PC-3 (cell line): ENCODE measurements around the gene CHURC1. TPM values are rescaled to one million over a fixed set of nuclear protein-coding genes. Genes with fewer than 3 reads are reported as not detected.
A peak's percentile ranks its signal among the peaks of the same experiment; 100 is the strongest.

Experiments
- ATAC-seq: fragments of 200-7000 bp; cut with Tn5 transposase; 2 replicates; pipeline ENCODE4 v1.9.1; 2020; ENCODE audit warnings: mild to moderate bottlenecking, moderate library complexity
- BruUV-seq: library from RNA; stranded (reverse); fragments of 400-500 nt; replicated peaks from 2 replicates; lab custom pipeline; 2021; lab: Mats Ljungman, UMichigan
- CTCF ChIA-PET: fragments of 300-600 bp; sonication (Branson Sonifier 250); formaldehyde crosslinking; loops from one replicate; lab custom pipeline; 2022; ENCODE audit warnings: antibody characterized with exemption; lab: Charles Lee
- POLR2A ChIA-PET: fragments of 300-600 bp; sonication (Branson Sonifier 250); formaldehyde crosslinking; loops from one replicate; lab custom pipeline; 2022; ENCODE audit warnings: antibody characterized with exemption; ENCODE audit not compliant: unreplicated experiment; lab: Charles Lee
- DNase-seq: peaks from one replicate; pipeline ENCODE4 v3.0.0-alpha.2; 2015
- H2AFZ ChIP-seq: fragments of 300-600 bp; sonication (generic); 2 replicates; pipeline ENCODE4 v1.6.0; 2016; ENCODE audit warnings: antibody characterized with exemption, low read length
- H3F3A ChIP-seq: fragments of 300-600 bp; sonication (generic); one replicate; pipeline ENCODE4 v1.6.0; 2017; ENCODE audit warnings: antibody characterized with exemption, low read length, control low read depth, mild to moderate bottlenecking; ENCODE audit not compliant: unreplicated experiment
- H3K27ac ChIP-seq: fragments of 300-600 bp; sonication (generic); 2 replicates; pipeline ENCODE4 v1.5.1; 2016; ENCODE audit warnings: mild to moderate bottlenecking, low read length
- H3K27me3 ChIP-seq: fragments of 300-600 bp; sonication (generic); 2 replicates; pipeline ENCODE4 v1.6.1; 2016; ENCODE audit warnings: low read length, mixed read lengths
- H3K36me3 ChIP-seq: fragments of 300-600 bp; sonication (generic); 2 replicates; pipeline ENCODE4 v1.6.1; 2016; ENCODE audit warnings: low read depth, mixed run types, low read length, mixed read lengths
- H3K4me1 ChIP-seq: fragments of 300-600 bp; sonication (generic); 2 replicates; pipeline ENCODE4 v1.5.1; 2016; ENCODE audit warnings: low read length; ENCODE audit not compliant: insufficient read depth
- H3K4me2 ChIP-seq: fragments of 300-600 bp; sonication (generic); 2 replicates; pipeline ENCODE4 v1.6.0; 2016; ENCODE audit warnings: low read length
- H3K4me3 ChIP-seq: fragments of 300-600 bp; sonication (generic); 2 replicates; pipeline ENCODE4 v1.5.1; 2016; ENCODE audit warnings: mild to moderate bottlenecking, low read length, mixed read lengths
- H3K79me2 ChIP-seq: fragments of 300-600 bp; sonication (generic); 2 replicates; pipeline ENCODE4 v1.6.1; 2017; ENCODE audit warnings: low read length, mixed read lengths
- H3K9ac ChIP-seq: fragments of 300-600 bp; sonication (generic); 2 replicates; pipeline ENCODE4 v1.6.0; 2016; ENCODE audit warnings: mild to moderate bottlenecking, low read length
- H3K9me2 ChIP-seq: fragments of 300-600 bp; sonication (generic); replicated peaks from 2 replicates; pipeline ENCODE4 v1.6.1; 2016; ENCODE audit warnings: mixed run types, low read length, mixed read lengths
- H3K9me3 ChIP-seq: fragments of 300-600 bp; sonication (generic); 2 replicates; pipeline ENCODE4 v1.6.1; 2016; ENCODE audit warnings: low read length, mixed read lengths
- H4K20me1 ChIP-seq: fragments of 300-600 bp; sonication (generic); 2 replicates; pipeline ENCODE4 v1.6.1; 2016; ENCODE audit warnings: low read length, mixed read lengths
- CTCF ChIP-seq: fragments of 300-600 bp; sonication (generic); conservative IDR thresholded peaks from 2 replicates; pipeline ENCODE4 v1.5.1; 2017; ENCODE audit warnings: antibody characterized with exemption, low read depth, mild to moderate bottlenecking, low read length
- EZH2 ChIP-seq: fragments of 300-600 bp; sonication (generic); IDR thresholded peaks from one replicate; pipeline ENCODE4 v1.6.1; 2017; ENCODE audit warnings: antibody characterized with exemption, mild to moderate bottlenecking, low read length; ENCODE audit not compliant: unreplicated experiment
- EZH2phosphoT487 ChIP-seq: fragments of 300-600 bp; sonication (generic); IDR thresholded peaks from 2 replicates; pipeline ENCODE4 v1.6.1; 2018; ENCODE audit warnings: mild to moderate bottlenecking, antibody characterized with exemption, low read length, borderline replicate concordance
- intact Hi-C: fragments of 100-400 bp; cut with micrococcal nuclease; formaldehyde crosslinking; loops from 2 replicates; pipeline ENCODE4 v1.9.0; 2023
- total RNA-seq: library from RNA; depleted of rRNA; stranded (reverse); fragments of >200 nt; gene quantifications from 2 replicates; pipeline ENCODE4 v1.2.3, GENCODE V29; 2014

The CHURC1 gene
- total RNA-seq, 1 experiment from 2014 or later, result 50.3 TPM

DNA sequence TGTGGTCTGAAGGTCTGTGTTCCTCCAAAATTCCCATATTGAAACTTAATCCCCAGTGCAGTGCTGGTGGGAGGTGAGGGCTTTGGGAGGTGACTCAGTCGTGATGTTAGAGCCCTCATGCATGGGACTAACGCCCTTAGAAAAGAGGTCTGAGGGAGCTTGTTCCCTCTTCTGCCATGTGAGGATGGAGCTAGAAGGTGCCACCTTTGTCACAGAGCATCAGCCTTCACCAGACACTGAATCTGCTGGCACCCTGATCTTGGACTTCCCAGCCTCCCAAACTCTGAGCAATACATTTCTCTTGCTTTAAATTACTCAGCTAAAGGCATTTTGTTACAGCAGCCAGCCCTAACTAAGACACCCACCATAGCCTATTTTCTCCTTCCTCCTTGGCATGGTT, 43.9 kb downstream of the CHURC1 start:
- no peak overlapping the region for H3K4me2 ChIP-seq
- ATAC-seq (no peak), DNase-seq (no peak)
- no peak for TF ChIP-seq EZH2phosphoT487
- TF ChIP-seq CTCF, result no peak
- no peak for TF ChIP-seq EZH2
- no peaks in the 10 kb centered on the region for H4K20me1 ChIP-seq
- H3K27ac ChIP-seq, result no peak overlapping the region
- intact Hi-C loops, result no loop called here
- no peak overlapping the region for H3K4me3 ChIP-seq
- H3K9me2 ChIP-seq, result no peaks in the 10 kb centered on the region
- H3K9me3 ChIP-seq, result no peaks in the 10 kb centered on the region
- ChIA-PET POLR2A (interaction anchor here (0.7 kb wide), 1 partner anchor 29 kb away, joined by 9 read pairs; no protein-coding TSS in a partner anchor), CTCF (interaction anchor here (0.5 kb wide), 1 partner anchor 23 kb away, joined by 3 read pairs; no protein-coding TSS in a partner anchor)
- H3K9ac ChIP-seq, result no peak overlapping the region
- H2AFZ ChIP-seq, result no peak overlapping the region
- no peaks in the 10 kb centered on the region for H3K4me1 ChIP-seq
- H3K36me3 ChIP-seq, result no peaks in the 10 kb centered on the region
- H3K79me2 ChIP-seq, result no peaks in the 10 kb centered on the region
- no peaks in the 10 kb centered on the region for H3F3A ChIP-seq
- no peaks in the 10 kb centered on the region for H3K27me3 ChIP-seq
- BruUV-seq, result no TSS peak

DNA sequence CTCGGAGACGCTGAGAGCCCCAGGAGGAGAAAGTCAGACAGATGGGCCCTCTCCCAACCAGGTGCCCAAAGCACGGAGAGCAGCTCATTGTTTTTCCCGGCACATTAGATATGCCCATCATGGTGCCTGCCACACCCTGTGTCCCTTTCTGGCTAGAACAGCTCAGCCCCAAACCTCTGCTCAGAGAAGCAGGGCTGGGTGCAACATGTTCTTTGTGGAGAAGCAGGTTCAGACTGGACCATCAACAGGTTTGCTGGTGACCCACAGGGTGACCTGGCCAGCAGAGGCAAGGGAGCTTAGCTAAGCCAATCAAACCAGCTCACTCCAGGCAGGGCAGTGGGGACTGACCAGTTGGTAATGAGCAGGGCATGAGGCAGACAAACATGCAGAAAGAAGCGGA, 44.5 kb downstream of the CHURC1 start:
- no peak for ATAC-seq
- H3K4me1 ChIP-seq, result no peaks in the 10 kb centered on the region
- H3K9me3 ChIP-seq, result no peaks in the 10 kb centered on the region
- no TSS peak for BruUV-seq
- no peaks in the 10 kb centered on the region for H3K79me2 ChIP-seq
- no peak for TF ChIP-seq EZH2phosphoT487
- TF ChIP-seq EZH2, result no peak
- no peak for TF ChIP-seq CTCF
- POLR2A ChIA-PET, result interaction anchor here (0.7 kb wide), 1 partner anchor 29 kb away, joined by 9 read pairs; no protein-coding TSS in a partner anchor
- no peak for DNase-seq
- H2AFZ ChIP-seq, result no peak overlapping the region
- H3K36me3 ChIP-seq, result no peaks in the 10 kb centered on the region
- no peak overlapping the region for H3K9ac ChIP-seq
- H3K27ac ChIP-seq, result no peak overlapping the region
- H3K27me3 ChIP-seq, result no peaks in the 10 kb centered on the region
- intact Hi-C loops, result no loop called here
- H3F3A ChIP-seq, result no peaks in the 10 kb centered on the region
- H3K4me3 ChIP-seq, result no peak overlapping the region
- H4K20me1 ChIP-seq, result no peaks in the 10 kb centered on the region
- CTCF ChIA-PET, result interaction anchor here (0.5 kb wide), 1 partner anchor 23 kb away, joined by 3 read pairs; no protein-coding TSS in a partner anchor
- H3K4me2 ChIP-seq, result no peak overlapping the region
- H3K9me2 ChIP-seq, result no peaks in the 10 kb centered on the region

DNA sequence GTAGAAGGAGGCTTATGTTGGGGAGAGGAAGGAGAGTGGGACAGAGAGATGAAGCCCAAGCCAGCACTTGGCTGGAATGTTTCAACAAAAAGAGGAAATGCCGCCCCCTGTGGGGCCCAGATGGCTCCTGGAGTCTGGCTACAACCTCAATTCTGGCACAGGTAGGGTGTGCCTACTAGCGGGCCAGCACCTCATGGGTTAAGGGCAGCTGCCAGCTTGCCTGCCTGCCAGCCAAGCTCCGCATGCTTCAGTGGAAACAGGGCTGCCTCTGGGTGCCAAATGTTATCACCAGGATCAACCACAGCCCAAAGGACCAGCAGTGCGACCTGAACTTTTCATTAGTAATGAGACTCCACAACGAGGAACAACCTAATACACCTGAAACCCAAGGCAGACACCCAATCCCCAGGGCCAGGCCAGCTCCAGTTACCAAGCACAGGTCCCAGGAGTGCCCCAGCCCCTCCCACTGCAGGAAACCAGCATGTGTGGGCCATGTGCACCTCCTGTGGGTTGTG, 46.6 kb downstream of the CHURC1 start:
- Histone ChIP-seq H3K4me2 (no peak overlapping the region), H3K27ac (no peak overlapping the region), H3K9me2 (no peaks in the 10 kb centered on the region), H3K9me3 (no peaks in the 10 kb centered on the region), H3K9ac (no peak overlapping the region), H3K4me1 (no peaks in the 10 kb centered on the region), H3K4me3 (no peak overlapping the region), H3F3A (no peaks in the 10 kb centered on the region), H3K79me2 (no peaks in the 10 kb centered on the region), H2AFZ (no peak overlapping the region), H4K20me1 (no peaks in the 10 kb centered on the region), H3K36me3 (no peaks in the 10 kb centered on the region), H3K27me3 (no peaks in the 10 kb centered on the region)
- TF ChIP-seq CTCF (peak; percentile 36), EZH2phosphoT487 (no peak), EZH2 (no peak)
- ChIA-PET POLR2A (interaction anchor here (0.6 kb wide), 1 partner anchor 26 kb away, joined by 4 read pairs; no protein-coding TSS in a partner anchor), CTCF (no interaction called here)
- DNase-seq (no peak), ATAC-seq (peak; percentile 15; the same call in 1 of the 2 replicates)
- no TSS peak for BruUV-seq
- intact Hi-C loops, result no loop called here
